Breast epithelium (tissue), 4 donors: ENCODE measurements around the gene NDUFB5. TPM values are rescaled to one million over a fixed set of nuclear protein-coding genes. Genes with fewer than 3 reads are reported as not detected.

Experiments used
- DNase-seq, 2 donors: peaks; one replicate each; pipeline ENCODE4 v3.0.0-alpha.2; 2019; ENCODE audit warnings: low spot score in 2 of 2
- H3K27ac ChIP-seq, 2 donors: fragments of 200-600 bp; sonication (generic) in 1 of 2; one replicate each; pipeline ENCODE4 v1.5.1; 2016 to 2019; ENCODE audit warnings: mild to moderate bottlenecking in 1 of 2
- H3K27me3 ChIP-seq, 2 donors: fragments of 200-600 bp; sonication (generic) in 1 of 2; one replicate each; pipeline versions ENCODE4 v1.5.1 to v1.6.0; 2017 to 2019; ENCODE audit warnings: control low read depth in 1 of 2, mild to moderate bottlenecking in 1 of 2
- H3K36me3 ChIP-seq: fragments of 200-600 bp; one replicate; pipeline ENCODE4 v1.5.1; 2019
- H3K4me1 ChIP-seq, 2 donors: fragments of 200-600 bp; sonication (generic); one replicate each; pipeline ENCODE4 v1.5.1; 2016 to 2019; ENCODE audit warnings: control low read depth in 1 of 2
- H3K4me3 ChIP-seq, 3 donors: fragments of 200-600 bp; sonication (generic); 1 replicate in 2 of 3; 2 replicates in 1 of 3; pipeline ENCODE4 v1.5.1; 2016 to 2019; ENCODE audit warnings: mild to moderate bottlenecking in 3 of 3, moderate library complexity in 2 of 3
- H3K9me3 ChIP-seq, 2 donors: fragments of 200-600 bp; sonication (generic) in 1 of 2; one replicate each; pipeline ENCODE4 v1.5.1; 2016 to 2019; ENCODE audit warnings: control low read depth in 1 of 2
- CTCF ChIP-seq, 3 donors: fragments of 450-650 bp; IDR thresholded peaks; one replicate each; pipeline ENCODE4 v1.5.1; 2016 to 2017; ENCODE audit warnings: antibody characterized with exemption in 3 of 3, mild to moderate bottlenecking in 3 of 3, moderate library complexity in 3 of 3
- POLR2A ChIP-seq: fragments of 450-650 bp; IDR thresholded peaks from one replicate; pipeline ENCODE4 v1.6.1; 2016; ENCODE audit warnings: antibody characterized with exemption, mild to moderate bottlenecking, moderate library complexity
- POLR2AphosphoS5 ChIP-seq, 3 donors: sonication (generic); formaldehyde crosslinking; IDR thresholded peaks; one replicate each; pipeline ENCODE4 v1.6.1; 2017; ENCODE audit warnings: antibody characterized with exemption in 3 of 3
- intact Hi-C: fragments of 100-400 bp; cut with DNase I; formaldehyde crosslinking; loops from one replicate; pipeline ENCODE4 v1.15.1; 2023; ENCODE audit warnings: low total_unique reads
- total RNA-seq, 3 donors: library from RNA; depleted of rRNA; stranded (reverse); fragments of >200 nt; gene quantifications; one replicate each; pipeline ENCODE4 v1.1.0, GENCODE V29; 2016

Gene NDUFB5
- total RNA-seq, result 10 to 100 TPM; 62.6 to 97.5 (median 95.9) TPM

GRCh38 chr3:179604321-179605078, at the start of gene NDUFB5, which contains the start of gene MRPL47:
Gene NDUFB5 (plus strand): TSS chr3:179604794. CDS start chr3:179604816, 22 bp downstream.
Gene MRPL47 (minus strand): TSS chr3:179604638. CDS start chr3:179604624, 14 bp downstream.
- peaks cover 0 to 7% of the 10 kb centered on the region in 2 donors for H3K4me1 ChIP-seq
- H3K27me3 ChIP-seq, result no peaks in the 10 kb centered on the region
- TF ChIP-seq POLR2AphosphoS5 (IDR thresholded peaks at IDR 0.05) (peak in 2 of 3 donors; percentile 75 to 93), CTCF (IDR thresholded peaks at IDR 0.05) (no peak), POLR2A (peak; percentile 78)
- peak within 1 kb of the TSS; percentile 90 to 94 for H3K27ac ChIP-seq
- no peaks in the 10 kb centered on the region for H3K9me3 ChIP-seq
- intact Hi-C loops, result no loop called here
- H3K36me3 ChIP-seq, result no peaks in the 10 kb centered on the region
- peak within 1 kb of the TSS; percentile 65 to 86 (median 81) for H3K4me3 ChIP-seq
- DNase-seq, result peak; percentile 92 to 94

GRCh38 chr3:179558742-179559364, 45.7 kb upstream of the NDUFB5 start:
- Histone ChIP-seq H3K4me3 (no peak overlapping the region), H3K4me1 (peaks cover 0 to 4% of the 10 kb centered on the region in 2 donors), H3K9me3 (no peaks in the 10 kb centered on the region), H3K27ac (no peak overlapping the region), H3K27me3 (no peaks in the 10 kb centered on the region), H3K36me3 (no peaks in the 10 kb centered on the region)
- DNase-seq, result peak in 1 of 2 donors; percentile 49
- intact Hi-C loops, result no loop called here
- no peak for TF ChIP-seq POLR2A
- peak in 2 of 3 donors; percentile 72 to 81 for TF ChIP-seq CTCF (IDR thresholded peaks at IDR 0.05)
- TF ChIP-seq POLR2AphosphoS5 (IDR thresholded peaks at IDR 0.05), result no peak

- intact Hi-C loops, result no loop called here
- H3K9me3 ChIP-seq, result no peaks in the 10 kb centered on the region
These were observed 43.8 kb upstream of the NDUFB5 start for GRCh38 chr3:179560791-179561190.

GRCh38 chr3:179562591-179563270, 41.9 kb upstream of the NDUFB5 start, which contains the start of gene ACTL6A:
Gene ACTL6A (plus strand): TSS chr3:179562926. CDS start chr3:179563093, 167 bp downstream.
- TF ChIP-seq CTCF (IDR thresholded peaks at IDR 0.05) (no peak), POLR2A (peak; percentile 43), POLR2AphosphoS5 (IDR thresholded peaks at IDR 0.05) (peak; percentile 69 to 79 (median 69))
- peak; percentile 100 for DNase-seq
- intact Hi-C loops, result no loop called here
- Histone ChIP-seq H3K4me1 (peaks cover 0 to 7% of the 10 kb centered on the region in 2 donors), H3K27me3 (no peaks in the 10 kb centered on the region), H3K36me3 (no peaks in the 10 kb centered on the region), H3K27ac (peak within 1 kb of the TSS; percentile 89 to 93), H3K4me3 (peak within 1 kb of the TSS; percentile 60 to 94 (median 94)), H3K9me3 (no peaks in the 10 kb centered on the region)

More at GRCh38 chr3:179560791-179561190, 43.8 kb upstream of the NDUFB5 start:
- Histone ChIP-seq H3K4me1 (peaks cover 0 to 7% of the 10 kb centered on the region in 2 donors), H3K27me3 (no peaks in the 10 kb centered on the region), H3K36me3 (no peaks in the 10 kb centered on the region), H3K4me3 (no peak overlapping the region), H3K27ac (no peak overlapping the region)
- DNase-seq, result no peak
- TF ChIP-seq POLR2A (no peak), CTCF (IDR thresholded peaks at IDR 0.05) (no peak), POLR2AphosphoS5 (IDR thresholded peaks at IDR 0.05) (no peak)
